Astrocyte (in vitro differentiated cells and primary cell): Measurements from ENCODE around the gene SH3BP2.

Experiments
- CTCF ChIP-seq: IDR thresholded peaks from 2 replicates; pipeline ENCODE4 v1.5.1; 2011; ENCODE audit warnings: low read depth, mild to moderate bottlenecking, inconsistent platforms, low read length, moderate library complexity; ENCODE audit not compliant: insufficient read depth
- EZH2 ChIP-seq: IDR thresholded peaks from 2 replicates; pipeline ENCODE4 v1.6.1; 2012; ENCODE audit warnings: mild to moderate bottlenecking, low read length, inconsistent platforms; ENCODE audit not compliant: insufficient read depth

- no peak for TF ChIP-seq EZH2
- TF ChIP-seq CTCF, result no peak
Measured at GRCh38 chr4:2744576-2745270, 48.2 kb upstream of the SH3BP2 start.
